ENCODE measurements around the gene ATP6V1C2. TPM values are rescaled to one million over a fixed set of nuclear protein-coding genes. Genes with fewer than 3 reads are reported as not detected.

Gene ATP6V1C2
- total and polyA plus RNA-seq, 2 donors (not counting 3 experiments of a cell fraction or from before 2014, with no cell fraction given), result 0.03 to 0.13 TPM

DNA sequence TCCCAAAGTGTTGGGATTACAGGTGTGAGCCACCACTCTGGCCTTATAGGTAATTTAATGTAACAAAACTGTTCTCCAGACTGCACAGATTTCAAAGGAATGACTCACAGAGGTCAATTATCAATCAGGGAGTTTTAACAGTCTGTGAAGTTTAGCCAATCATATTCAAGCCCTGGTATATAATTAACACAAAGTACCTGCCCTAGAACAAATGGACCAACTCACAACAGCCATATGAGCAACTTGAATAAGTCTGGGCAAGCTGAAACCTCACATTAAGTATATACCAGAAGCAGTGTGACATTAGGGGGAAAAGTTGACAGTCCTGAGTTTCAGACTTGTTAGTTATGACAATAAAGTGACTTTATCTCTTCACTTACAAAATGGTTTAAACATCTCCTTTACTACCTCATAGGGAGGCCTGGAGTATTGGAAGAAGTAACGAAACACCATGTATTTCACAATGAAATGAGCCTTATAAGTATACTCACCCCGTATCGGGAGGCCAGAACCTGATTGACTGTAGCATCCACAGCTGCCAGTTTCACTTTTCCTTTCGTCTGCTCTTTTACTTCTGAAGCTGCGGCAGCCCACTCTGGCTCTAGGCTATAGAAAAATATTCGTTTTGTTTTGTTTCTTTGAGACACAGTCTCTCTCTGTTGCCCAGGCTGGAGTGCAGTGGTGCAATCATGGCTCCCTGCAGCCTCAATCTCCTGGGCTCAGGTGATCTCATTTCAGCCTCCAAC, 69.0 kb downstream of the ATP6V1C2 start:
- H4K20me1 ChIP-seq (replicated peaks; ENCODE audit: control insufficient read depth, extremely low read depth, insufficient read depth, low read length), result no peaks in the 10 kb centered on the region
- intact Hi-C loops (cut with micrococcal nuclease) (no loop called here), dilution Hi-C loops (cut with MboI; ENCODE audit: extremely low pct_ligation_motif_present, low sequenced_read_pairs) (no loop called here)
- H3K4me2 ChIP-seq (ENCODE audit: insufficient read depth, low read length), result no peak overlapping the region
- peaks cover 39 to 47% of the 10 kb centered on the region in 2 experiments for H3K36me3 ChIP-seq (ENCODE audit: control insufficient read depth in 2 of 2, extremely low read depth in 1 of 2, insufficient read depth in 2 of 2, low read length in 2 of 2)
- no peak overlapping the region for H3K4me3 ChIP-seq (replicated peaks in 1 of 3; ENCODE audit: insufficient read depth in 1 of 3, low read depth in 1 of 3, low read length in 3 of 3)
- no peak overlapping the region for H2AFZ ChIP-seq (ENCODE audit: low read depth, low read length)
- no peak overlapping the region for H3K9ac ChIP-seq (replicated peaks; ENCODE audit: extremely low read depth, insufficient read depth, low read length)
- POLR2A ChIA-PET, result no interaction called here
- BruUV-seq (replicated peaks), result no TSS peak
- CTCF ChIA-PET, result no interaction called here
- H3K4me1 ChIP-seq (ENCODE audit: control insufficient read depth, extremely low read depth, insufficient read depth, low read length), result no peaks in the 10 kb centered on the region
- no peaks in the 10 kb centered on the region for H3K9me3 ChIP-seq (replicated peaks; ENCODE audit: control insufficient read depth, insufficient read depth, low read length)
- H3K79me2 ChIP-seq (ENCODE audit: control insufficient read depth, insufficient read depth, low read length), result peaks cover 12% of the 10 kb centered on the region
- H3K27ac ChIP-seq (ENCODE audit: insufficient read depth, low read depth, low read length), result no peak overlapping the region
- DNase-seq (ENCODE audit: low read depth, low spot score) (no peak), FAIRE-seq (no peak)
- no peaks in the 10 kb centered on the region for H3K27me3 ChIP-seq (ENCODE audit: control insufficient read depth in 2 of 2, insufficient read depth in 2 of 2, low read length in 2 of 2)
- TF ChIP-seq, protein P1, sequence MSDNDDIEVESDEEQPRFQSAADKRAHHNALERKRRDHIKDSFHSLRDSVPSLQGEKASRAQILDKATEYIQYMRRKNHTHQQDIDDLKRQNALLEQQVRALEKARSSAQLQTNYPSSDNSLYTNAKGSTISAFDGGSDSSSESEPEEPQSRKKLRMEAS (IDR thresholded peaks at IDR 0.05; ENCODE audit: insufficient read depth, insufficient read length), result no peak
- TF ChIP-seq POLR2A (IDR thresholded peaks at IDR 0.05; ENCODE audit: low read depth, low read length) (no peak), MYC (IDR thresholded peaks at IDR 0.05; ENCODE audit: low read depth, low read length) (no peak), FOS (IDR thresholded peaks at IDR 0.05; ENCODE audit: borderline replicate concordance, insufficient read depth, low read length) (no peak), EZH2 (IDR thresholded peaks at IDR 0.05; ENCODE audit: borderline replicate concordance, low read depth, low read length, severe bottlenecking) (no peak), GATA2 (IDR thresholded peaks at IDR 0.05; ENCODE audit: insufficient read depth, insufficient read length, low read depth, low read length) (no peak), JUN (IDR thresholded peaks at IDR 0.05; ENCODE audit: borderline replicate concordance, insufficient read depth, insufficient read length, low read depth) (no peak), POLR2AphosphoS5 (IDR thresholded peaks at IDR 0.05; ENCODE audit: insufficient read depth, low read depth, low read length) (no peak)
- TF ChIP-seq, protein P2, sequence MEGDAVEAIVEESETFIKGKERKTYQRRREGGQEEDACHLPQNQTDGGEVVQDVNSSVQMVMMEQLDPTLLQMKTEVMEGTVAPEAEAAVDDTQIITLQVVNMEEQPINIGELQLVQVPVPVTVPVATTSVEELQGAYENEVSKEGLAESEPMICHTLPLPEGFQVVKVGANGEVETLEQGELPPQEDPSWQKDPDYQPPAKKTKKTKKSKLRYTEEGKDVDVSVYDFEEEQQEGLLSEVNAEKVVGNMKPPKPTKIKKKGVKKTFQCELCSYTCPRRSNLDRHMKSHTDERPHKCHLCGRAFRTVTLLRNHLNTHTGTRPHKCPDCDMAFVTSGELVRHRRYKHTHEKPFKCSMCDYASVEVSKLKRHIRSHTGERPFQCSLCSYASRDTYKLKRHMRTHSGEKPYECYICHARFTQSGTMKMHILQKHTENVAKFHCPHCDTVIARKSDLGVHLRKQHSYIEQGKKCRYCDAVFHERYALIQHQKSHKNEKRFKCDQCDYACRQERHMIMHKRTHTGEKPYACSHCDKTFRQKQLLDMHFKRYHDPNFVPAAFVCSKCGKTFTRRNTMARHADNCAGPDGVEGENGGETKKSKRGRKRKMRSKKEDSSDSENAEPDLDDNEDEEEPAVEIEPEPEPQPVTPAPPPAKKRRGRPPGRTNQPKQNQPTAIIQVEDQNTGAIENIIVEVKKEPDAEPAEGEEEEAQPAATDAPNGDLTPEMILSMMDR (IDR thresholded peaks at IDR 0.05; ENCODE audit: extremely low read depth in 1 of 2, insufficient read depth in 1 of 2, low read depth in 1 of 2, low read length in 2 of 2), result no peak
- H3K9me1 ChIP-seq (replicated peaks; ENCODE audit: control insufficient read depth, extremely low read depth, insufficient read depth, low read length), result no peaks in the 10 kb centered on the region

Data from endothelial cell of umbilical vein (primary cell).